ENCODE measurements around the gene GHRH.

- TF ChIP-seq CTCF (IDR thresholded peaks at IDR 0.05) (no peak), SP1 (CRISPR knock-in tag; conservative IDR thresholded peaks at IDR 0.05) (no peak), ZNF512 (CRISPR knock-in tag; IDR thresholded peaks at IDR 0.05; ENCODE audit: borderline replicate concordance) (no peak), IRF1 (CRISPR knock-in tag; IDR thresholded peaks at IDR 0.05) (no peak), JUN (CRISPR knock-in tag; IDR thresholded peaks at IDR 0.05) (no peak), NR2C2 (CRISPR knock-in tag; IDR thresholded peaks at IDR 0.05) (no peak), ZNF263 (CRISPR knock-in tag; IDR thresholded peaks at IDR 0.05; ENCODE audit: low read depth) (no peak), ZBTB43 (CRISPR knock-in tag; IDR thresholded peaks at IDR 0.05) (no peak), RELA (CRISPR knock-in tag; IDR thresholded peaks at IDR 0.05; ENCODE audit: borderline replicate concordance) (no peak), ATF1 (CRISPR knock-in tag; IDR thresholded peaks at IDR 0.05) (no peak)
- TF ChIP-seq, protein P1, sequence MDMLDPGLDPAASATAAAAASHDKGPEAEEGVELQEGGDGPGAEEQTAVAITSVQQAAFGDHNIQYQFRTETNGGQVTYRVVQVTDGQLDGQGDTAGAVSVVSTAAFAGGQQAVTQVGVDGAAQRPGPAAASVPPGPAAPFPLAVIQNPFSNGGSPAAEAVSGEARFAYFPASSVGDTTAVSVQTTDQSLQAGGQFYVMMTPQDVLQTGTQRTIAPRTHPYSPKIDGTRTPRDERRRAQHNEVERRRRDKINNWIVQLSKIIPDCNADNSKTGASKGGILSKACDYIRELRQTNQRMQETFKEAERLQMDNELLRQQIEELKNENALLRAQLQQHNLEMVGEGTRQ (CRISPR knock-in tag; IDR thresholded peaks at IDR 0.05), result no peak
- TF ChIP-seq, protein P2, sequence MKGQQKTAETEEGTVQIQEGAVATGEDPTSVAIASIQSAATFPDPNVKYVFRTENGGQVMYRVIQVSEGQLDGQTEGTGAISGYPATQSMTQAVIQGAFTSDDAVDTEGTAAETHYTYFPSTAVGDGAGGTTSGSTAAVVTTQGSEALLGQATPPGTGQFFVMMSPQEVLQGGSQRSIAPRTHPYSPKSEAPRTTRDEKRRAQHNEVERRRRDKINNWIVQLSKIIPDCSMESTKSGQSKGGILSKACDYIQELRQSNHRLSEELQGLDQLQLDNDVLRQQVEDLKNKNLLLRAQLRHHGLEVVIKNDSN (CRISPR knock-in tag; IDR thresholded peaks at IDR 0.05), result no peak
- TF ChIP-seq, protein P3, sequence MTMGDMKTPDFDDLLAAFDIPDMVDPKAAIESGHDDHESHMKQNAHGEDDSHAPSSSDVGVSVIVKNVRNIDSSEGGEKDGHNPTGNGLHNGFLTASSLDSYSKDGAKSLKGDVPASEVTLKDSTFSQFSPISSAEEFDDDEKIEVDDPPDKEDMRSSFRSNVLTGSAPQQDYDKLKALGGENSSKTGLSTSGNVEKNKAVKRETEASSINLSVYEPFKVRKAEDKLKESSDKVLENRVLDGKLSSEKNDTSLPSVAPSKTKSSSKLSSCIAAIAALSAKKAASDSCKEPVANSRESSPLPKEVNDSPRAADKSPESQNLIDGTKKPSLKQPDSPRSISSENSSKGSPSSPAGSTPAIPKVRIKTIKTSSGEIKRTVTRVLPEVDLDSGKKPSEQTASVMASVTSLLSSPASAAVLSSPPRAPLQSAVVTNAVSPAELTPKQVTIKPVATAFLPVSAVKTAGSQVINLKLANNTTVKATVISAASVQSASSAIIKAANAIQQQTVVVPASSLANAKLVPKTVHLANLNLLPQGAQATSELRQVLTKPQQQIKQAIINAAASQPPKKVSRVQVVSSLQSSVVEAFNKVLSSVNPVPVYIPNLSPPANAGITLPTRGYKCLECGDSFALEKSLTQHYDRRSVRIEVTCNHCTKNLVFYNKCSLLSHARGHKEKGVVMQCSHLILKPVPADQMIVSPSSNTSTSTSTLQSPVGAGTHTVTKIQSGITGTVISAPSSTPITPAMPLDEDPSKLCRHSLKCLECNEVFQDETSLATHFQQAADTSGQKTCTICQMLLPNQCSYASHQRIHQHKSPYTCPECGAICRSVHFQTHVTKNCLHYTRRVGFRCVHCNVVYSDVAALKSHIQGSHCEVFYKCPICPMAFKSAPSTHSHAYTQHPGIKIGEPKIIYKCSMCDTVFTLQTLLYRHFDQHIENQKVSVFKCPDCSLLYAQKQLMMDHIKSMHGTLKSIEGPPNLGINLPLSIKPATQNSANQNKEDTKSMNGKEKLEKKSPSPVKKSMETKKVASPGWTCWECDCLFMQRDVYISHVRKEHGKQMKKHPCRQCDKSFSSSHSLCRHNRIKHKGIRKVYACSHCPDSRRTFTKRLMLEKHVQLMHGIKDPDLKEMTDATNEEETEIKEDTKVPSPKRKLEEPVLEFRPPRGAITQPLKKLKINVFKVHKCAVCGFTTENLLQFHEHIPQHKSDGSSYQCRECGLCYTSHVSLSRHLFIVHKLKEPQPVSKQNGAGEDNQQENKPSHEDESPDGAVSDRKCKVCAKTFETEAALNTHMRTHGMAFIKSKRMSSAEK (CRISPR knock-in tag; IDR thresholded peaks at IDR 0.05; ENCODE audit: borderline replicate concordance), result no peak
- TF ChIP-seq, protein P4, sequence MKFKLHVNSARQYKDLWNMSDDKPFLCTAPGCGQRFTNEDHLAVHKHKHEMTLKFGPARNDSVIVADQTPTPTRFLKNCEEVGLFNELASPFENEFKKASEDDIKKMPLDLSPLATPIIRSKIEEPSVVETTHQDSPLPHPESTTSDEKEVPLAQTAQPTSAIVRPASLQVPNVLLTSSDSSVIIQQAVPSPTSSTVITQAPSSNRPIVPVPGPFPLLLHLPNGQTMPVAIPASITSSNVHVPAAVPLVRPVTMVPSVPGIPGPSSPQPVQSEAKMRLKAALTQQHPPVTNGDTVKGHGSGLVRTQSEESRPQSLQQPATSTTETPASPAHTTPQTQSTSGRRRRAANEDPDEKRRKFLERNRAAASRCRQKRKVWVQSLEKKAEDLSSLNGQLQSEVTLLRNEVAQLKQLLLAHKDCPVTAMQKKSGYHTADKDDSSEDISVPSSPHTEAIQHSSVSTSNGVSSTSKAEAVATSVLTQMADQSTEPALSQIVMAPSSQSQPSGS (CRISPR knock-in tag; IDR thresholded peaks at IDR 0.05; ENCODE audit: borderline replicate concordance, low read depth), result no peak
Measured at GRCh38 chr20:37253087-37253486, 8.5 kb downstream of the GHRH start.
